Adrenal gland (tissue), 5 donors: ENCODE data around the gene SOCS6.

Source experiments
- CTCF ChIP-seq, 6 experiments: fragments of 450-650 bp in 4 of 6; fragments of 200-600 bp in 2 of 6; sonication (generic) in 1 of 6; IDR thresholded peaks; 1 replicate in 5 of 6; 2 replicates in 1 of 6; pipeline versions ENCODE4 v1.5.1 to v1.8.0; 2016 to 2021; ENCODE audit warnings: antibody characterized with exemption in 6 of 6, mild to moderate bottlenecking in 2 of 6, moderate library complexity in 1 of 6
- POLR2A ChIP-seq, 2 donors: fragments of 450-650 bp; IDR thresholded peaks; one replicate each; pipeline ENCODE4 v1.6.1; 2017; ENCODE audit warnings: antibody characterized with exemption in 2 of 2, mild to moderate bottlenecking in 2 of 2, moderate library complexity in 1 of 2
- donor health status: DM: no; HTN: no; CAD: no.

GRCh38 chr18:70365361-70365760, 76.5 kb downstream of the SOCS6 start:
- TF ChIP-seq CTCF (IDR thresholded peaks at IDR 0.05), result no peak
- TF ChIP-seq POLR2A (IDR thresholded peaks at IDR 0.05), result no peak
